ENCODE measurements around the gene WDR93.

Gene WDR93

DNA sequence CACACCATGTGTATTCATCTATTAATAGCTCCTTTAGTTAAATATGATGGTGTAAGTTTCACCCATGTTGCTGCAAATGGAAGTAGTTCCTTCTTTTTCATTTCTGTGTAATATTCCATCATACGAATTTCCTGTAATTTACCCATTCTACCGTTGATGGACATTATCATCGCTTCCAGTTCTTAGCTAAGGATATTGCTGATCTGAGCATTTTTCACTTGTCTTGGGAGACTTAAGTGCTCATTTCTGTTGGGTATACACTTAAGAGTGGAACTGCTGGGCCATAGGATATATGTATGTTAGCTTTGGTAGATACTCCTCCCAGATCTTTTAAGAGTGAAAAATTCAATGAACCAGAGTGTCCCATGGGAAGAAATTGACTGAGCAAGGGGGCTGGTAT is 22.4 kb upstream of the WDR93 start:
- peaks cover 59% of the 10 kb centered on the region for H3K27me3 Mint-ChIP-seq
- DNase-seq: no peak
- no peak overlapping the region for H3K27ac Mint-ChIP-seq
- H3K9me3 Mint-ChIP-seq: no peaks in the 10 kb centered on the region
- H3K4me1 Mint-ChIP-seq: peaks cover 4% of the 10 kb centered on the region
- H3K36me3 Mint-ChIP-seq: no peaks in the 10 kb centered on the region
- H3K4me3 Mint-ChIP-seq: no peak overlapping the region
- CTCF ChIA-PET: no interaction called here

DNA sequence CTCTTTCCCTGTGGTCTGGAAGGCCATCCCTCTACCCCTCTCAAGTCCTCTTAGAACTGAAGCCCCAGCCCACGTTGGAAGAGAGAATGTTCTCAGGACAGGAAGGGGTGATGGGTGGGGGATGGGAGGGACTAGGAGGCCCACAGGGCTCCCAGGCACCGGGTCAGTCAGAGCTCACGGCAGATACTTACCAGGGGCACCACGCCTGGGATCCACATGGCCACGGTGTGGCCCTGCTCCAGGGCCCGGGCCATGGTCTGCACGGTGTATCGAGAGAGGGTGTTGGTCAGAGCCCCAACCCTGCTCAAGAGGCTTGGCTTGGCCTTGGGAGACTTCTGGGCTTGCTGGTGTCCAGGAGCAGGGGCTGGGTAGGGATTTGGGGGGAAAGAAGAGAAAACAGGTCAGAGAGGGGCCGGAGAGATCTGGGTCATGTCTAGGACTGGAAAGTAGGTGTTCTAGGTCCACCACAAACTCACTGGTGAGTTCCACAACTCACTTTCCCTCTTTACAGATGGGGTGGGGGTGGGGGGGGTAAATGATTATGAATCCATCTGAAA is 21.2 kb upstream of the WDR93 start:
- H3K4me3 Mint-ChIP-seq: no peak overlapping the region
- no peak overlapping the region for H3K27ac Mint-ChIP-seq
- peaks cover 54% of the 10 kb centered on the region for H3K27me3 Mint-ChIP-seq
- no peaks in the 10 kb centered on the region for H3K9me3 Mint-ChIP-seq
- DNase-seq: no peak
- H3K4me1 Mint-ChIP-seq: peaks cover 4% of the 10 kb centered on the region
- H3K36me3 Mint-ChIP-seq: no peaks in the 10 kb centered on the region
- CTCF ChIA-PET: no interaction called here

DNA sequence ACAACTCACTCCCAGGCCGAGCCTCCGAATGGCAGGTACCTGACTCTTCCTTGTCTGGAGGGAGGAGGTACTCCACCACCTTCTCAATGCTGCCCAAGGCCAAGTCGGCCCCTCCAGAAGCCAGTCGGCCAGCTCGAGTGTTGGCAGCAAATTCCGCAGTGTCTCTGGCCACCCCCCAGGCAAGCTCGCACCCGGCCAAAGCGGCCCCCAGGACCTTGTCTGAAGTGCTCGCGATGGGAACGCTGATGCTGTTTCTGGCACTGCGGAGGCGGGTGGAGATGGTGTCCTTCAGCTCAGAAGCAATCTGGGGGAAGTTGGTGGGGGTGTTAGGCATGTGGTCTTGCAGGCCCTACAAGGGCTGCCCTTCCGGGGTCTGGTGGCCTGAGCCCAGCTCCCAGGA is 20.7 kb upstream of the WDR93 start:
- no peak overlapping the region for H3K4me3 Mint-ChIP-seq
- H3K27ac Mint-ChIP-seq: no peak overlapping the region
- H3K4me1 Mint-ChIP-seq: peaks cover 2% of the 10 kb centered on the region
- H3K36me3 Mint-ChIP-seq: no peaks in the 10 kb centered on the region
- CTCF ChIA-PET: no interaction called here
- DNase-seq: no peak
- peaks cover 49% of the 10 kb centered on the region for H3K27me3 Mint-ChIP-seq
- no peaks in the 10 kb centered on the region for H3K9me3 Mint-ChIP-seq

DNA sequence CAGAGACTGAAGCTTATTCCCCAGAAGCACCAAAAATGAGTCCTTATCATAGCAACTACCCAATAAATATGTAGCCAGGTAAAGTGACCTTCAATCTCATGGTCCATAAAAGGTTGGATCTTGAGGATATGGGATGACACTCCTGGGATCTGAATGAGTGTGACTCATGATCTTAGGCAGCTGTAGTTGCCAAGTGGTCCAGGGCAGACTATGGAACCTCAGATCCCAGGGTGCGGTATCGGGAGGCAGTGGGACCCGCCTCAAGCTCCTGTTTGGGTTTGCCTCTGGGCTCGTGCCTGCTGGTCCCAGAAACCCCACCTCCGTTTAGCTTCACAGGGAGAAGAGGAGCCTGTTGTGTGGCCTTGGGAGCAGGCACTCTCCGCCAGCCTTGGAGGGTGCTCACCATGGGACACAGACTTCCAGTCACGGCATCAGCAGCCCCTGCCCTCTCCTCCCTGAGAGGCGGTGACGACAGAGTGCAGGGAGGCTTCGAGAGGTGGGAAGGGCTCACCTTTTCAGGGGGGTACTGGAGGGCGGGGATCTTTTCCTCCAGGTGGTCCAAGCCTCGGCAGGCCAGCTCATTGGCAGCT is 19.5 kb upstream of the WDR93 start:
- Mint-ChIP-seq H3K4me3 (no peak overlapping the region), H3K36me3 (no peaks in the 10 kb centered on the region), H3K4me1 (no peaks in the 10 kb centered on the region), H3K9me3 (no peaks in the 10 kb centered on the region), H3K27ac (no peak overlapping the region), H3K27me3 (peaks cover 38% of the 10 kb centered on the region)
- DNase-seq: no peak
- CTCF ChIA-PET: interaction anchor here (0.9 kb wide), 1 partner anchor 10 kb away, joined by 3 read pairs; no protein-coding TSS in a partner anchor

DNA sequence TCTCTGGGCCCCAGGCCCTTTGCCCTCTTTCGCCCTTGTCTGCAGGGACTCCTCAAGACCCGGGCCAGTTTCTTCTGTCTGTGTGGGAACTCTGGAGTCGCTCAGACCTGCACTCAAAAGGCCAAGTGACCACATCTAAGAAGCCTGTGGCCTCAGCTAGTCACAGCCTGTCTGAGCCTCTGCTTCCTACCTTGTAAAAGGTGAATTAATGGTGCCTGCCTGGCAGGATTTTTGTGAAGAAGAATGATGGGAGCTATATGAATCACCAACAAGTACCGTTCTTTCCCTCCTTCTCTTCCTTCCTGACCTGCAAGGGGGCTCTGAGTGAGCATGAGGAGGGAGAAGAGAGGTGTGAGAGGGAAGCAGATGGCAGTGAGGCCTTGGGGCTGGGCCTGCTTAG is 18.9 kb upstream of the WDR93 start:
- Mint-ChIP-seq H3K27ac (no peak overlapping the region), H3K4me1 (no peaks in the 10 kb centered on the region), H3K27me3 (peaks cover 31% of the 10 kb centered on the region), H3K9me3 (no peaks in the 10 kb centered on the region), H3K36me3 (no peaks in the 10 kb centered on the region), H3K4me3 (no peak overlapping the region)
- no peak for DNase-seq
- CTCF ChIA-PET: interaction anchor here (0.9 kb wide), 1 partner anchor 9 kb away, joined by 3 read pairs; no protein-coding TSS in a partner anchor

DNA sequence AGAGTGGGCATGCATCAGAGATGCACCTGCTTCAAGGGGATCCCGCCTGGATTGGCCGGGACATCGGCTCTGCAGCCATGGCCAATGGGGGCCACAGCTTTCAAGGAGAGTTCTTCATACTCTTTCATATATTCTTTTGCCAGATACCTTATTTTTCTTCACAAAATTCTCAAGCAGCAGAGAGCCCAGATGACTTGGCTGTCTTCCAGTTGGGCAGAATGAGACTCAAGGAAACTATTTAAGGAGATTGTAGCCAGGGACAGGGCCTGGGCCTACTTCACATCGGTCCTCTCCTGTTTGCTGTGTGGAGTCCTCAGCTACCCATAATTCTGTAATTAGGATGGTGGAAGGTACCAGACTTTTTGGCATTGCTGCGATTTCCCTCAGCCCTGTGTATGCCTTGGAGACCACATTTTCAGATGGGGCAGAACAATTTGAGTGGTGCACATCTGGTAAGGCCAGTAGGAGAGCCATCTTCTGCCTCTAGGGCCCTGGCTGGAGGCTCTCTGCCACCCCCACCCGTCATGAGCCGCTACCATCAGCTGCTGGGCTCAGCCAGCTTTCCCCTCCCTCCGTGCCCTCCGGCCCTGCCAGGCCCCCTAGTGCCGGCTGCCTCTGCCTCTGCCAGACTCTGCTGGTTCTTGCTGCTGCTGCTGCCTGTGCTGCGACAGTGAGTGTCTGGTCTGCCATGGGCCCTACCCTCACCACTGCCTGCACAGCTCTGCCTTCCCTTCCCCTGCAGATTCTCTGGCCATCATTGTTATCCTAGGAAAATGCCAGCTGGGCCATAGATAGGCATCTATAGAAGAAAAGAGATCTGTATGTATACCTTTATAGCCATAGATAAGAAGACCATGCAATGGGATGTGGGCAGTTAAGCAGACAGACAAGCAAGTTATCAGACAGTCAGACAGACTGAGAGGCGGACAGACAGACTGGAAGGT is 18.1 kb upstream of the WDR93 start:
- Mint-ChIP-seq H3K27ac (no peak overlapping the region), H3K4me3 (no peak overlapping the region), H3K4me1 (no peaks in the 10 kb centered on the region), H3K27me3 (peaks cover 27% of the 10 kb centered on the region), H3K36me3 (no peaks in the 10 kb centered on the region), H3K9me3 (no peaks in the 10 kb centered on the region)
- DNase-seq: no peak
- CTCF ChIA-PET: interaction anchor here (0.8 to 1.3 kb wide), 4 partner anchors 8 to 26 kb away, joined by 3 to 6 read pairs (median 3); no protein-coding TSS in a partner anchor

DNA sequence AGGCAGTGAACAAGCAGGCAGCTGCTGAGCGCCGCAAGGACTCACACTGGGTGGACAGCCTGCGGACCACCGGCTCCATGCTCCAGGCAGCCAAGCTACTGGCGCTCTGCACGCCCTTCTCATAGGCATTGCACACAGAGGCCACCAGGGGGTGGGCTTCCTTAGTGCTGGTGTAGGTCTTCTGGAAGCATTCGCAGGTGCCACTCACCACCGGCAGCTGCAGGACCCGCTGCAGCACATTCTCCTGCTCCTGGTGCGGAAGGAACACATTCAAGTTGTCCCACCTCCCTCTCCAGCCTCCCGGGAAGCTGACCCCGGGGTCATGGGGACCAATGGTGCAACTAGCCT is 17.5 kb upstream of the WDR93 start:
- CTCF ChIA-PET: interaction anchor here (0.8 to 1.3 kb wide), 4 partner anchors 9 to 27 kb away, joined by 3 to 6 read pairs (median 3); no protein-coding TSS in a partner anchor
- Mint-ChIP-seq H3K4me1 (no peaks in the 10 kb centered on the region), H3K4me3 (no peak overlapping the region), H3K27me3 (peaks cover 23% of the 10 kb centered on the region), H3K27ac (no peak overlapping the region), H3K36me3 (no peaks in the 10 kb centered on the region), H3K9me3 (no peaks in the 10 kb centered on the region)
- peak; percentile 49 for DNase-seq

DNA sequence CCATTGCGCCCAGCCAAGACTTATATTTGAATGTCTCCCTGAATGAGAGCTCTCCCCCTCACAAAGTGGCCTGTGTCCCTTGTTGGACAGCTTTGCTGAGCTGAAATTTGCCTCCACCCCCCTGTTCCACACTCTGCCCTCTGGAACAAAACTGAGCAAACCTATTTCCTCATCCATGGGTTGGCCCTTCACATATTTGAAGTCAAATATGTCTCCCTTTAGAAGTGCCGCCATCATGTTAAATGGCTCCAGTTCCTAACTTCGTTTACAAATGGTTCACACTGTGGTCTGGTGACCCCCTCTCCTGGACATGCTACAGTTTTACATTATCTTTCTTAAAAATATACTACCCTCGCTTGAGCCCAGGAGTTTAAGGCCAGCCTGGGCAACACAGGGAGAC is 16.1 kb upstream of the WDR93 start:
- peaks cover 26% of the 10 kb centered on the region for H3K27me3 Mint-ChIP-seq
- no peak overlapping the region for H3K4me3 Mint-ChIP-seq
- CTCF ChIA-PET: no interaction called here
- H3K9me3 Mint-ChIP-seq: no peaks in the 10 kb centered on the region
- H3K27ac Mint-ChIP-seq: no peak overlapping the region
- DNase-seq: no peak
- no peaks in the 10 kb centered on the region for H3K36me3 Mint-ChIP-seq
- no peaks in the 10 kb centered on the region for H3K4me1 Mint-ChIP-seq

DNA sequence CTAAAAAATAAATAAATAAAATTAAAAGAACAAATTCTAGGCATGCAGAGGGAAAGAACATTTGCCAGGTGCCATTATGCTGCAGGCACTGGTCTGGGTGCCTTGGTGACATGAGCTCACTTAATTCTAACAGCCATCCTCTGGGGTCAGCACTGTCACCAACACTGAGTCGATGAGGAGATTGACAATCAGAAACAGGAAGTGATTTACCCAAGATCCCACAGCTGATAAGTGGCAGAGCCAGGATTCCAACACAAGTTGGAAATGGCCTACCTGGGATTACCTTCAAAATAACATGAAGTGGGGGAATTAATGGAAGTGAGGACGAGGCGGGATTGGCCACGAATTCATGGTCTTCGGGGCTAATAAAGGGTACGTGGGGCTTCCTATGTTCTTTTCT is 15.0 kb upstream of the WDR93 start:
- CTCF ChIA-PET: interaction anchor here (0.6 to 0.9 kb wide), 2 partner anchors 16 to 57 kb away, joined by 3 to 4 read pairs; no protein-coding TSS in a partner anchor
- H3K27me3 Mint-ChIP-seq: peaks cover 17% of the 10 kb centered on the region
- H3K9me3 Mint-ChIP-seq: no peaks in the 10 kb centered on the region
- H3K4me1 Mint-ChIP-seq: no peaks in the 10 kb centered on the region
- no peak overlapping the region for H3K4me3 Mint-ChIP-seq
- H3K36me3 Mint-ChIP-seq: no peaks in the 10 kb centered on the region
- DNase-seq: no peak
- no peak overlapping the region for H3K27ac Mint-ChIP-seq

DNA sequence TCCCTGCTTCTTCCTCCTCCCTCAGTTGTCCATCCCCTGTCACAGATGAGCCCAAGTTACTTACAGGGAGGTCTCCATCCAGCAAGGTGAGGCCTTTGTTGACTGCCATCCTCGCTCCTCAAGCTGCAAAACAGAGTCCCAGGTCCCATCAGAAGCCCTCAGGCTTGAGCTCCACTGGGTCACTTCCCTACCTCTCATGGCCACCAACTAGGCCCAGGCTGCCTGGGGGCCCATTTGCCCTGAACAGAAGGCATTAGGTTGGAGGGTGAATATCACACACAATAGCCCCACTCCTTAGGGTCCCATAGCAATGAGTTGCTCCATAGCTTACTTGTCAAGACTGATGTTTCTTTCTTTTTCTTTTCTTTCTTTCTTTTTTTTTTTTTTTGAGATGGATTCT is 13.2 kb upstream of the WDR93 start:
- CTCF ChIA-PET: no interaction called here
- no peak overlapping the region for H3K4me3 Mint-ChIP-seq
- no peak for DNase-seq

DNA sequence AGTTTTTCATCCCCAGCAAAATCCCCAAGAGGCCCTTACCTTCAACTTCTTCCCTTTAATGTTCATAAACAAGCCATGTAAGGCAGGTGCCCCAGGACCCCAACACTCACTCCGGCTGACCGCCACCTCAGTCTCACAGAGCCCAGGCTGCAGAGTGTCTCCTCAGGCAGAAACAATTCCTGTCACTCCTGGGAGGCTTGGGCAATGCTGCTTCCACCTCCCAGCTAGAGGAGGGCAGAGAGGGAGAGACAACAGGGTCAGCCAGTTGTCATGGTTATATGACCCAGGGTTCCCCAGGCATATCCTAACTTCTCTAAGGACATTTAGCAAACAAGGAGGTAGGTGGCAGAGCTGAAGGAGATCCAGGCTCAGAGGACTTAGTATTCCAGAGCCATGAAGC is 11.4 kb upstream of the WDR93 start, which contains the start of gene PLIN1:
Gene PLIN1, minus strand, starts transcription at position 156 of the 400 bp plus-strand sequence. CDS start 1,878 bp downstream, outside the sequence.
- no peaks in the 10 kb centered on the region for H3K4me1 Mint-ChIP-seq
- H3K36me3 Mint-ChIP-seq: no peaks in the 10 kb centered on the region
- CTCF ChIA-PET: no interaction called here
- H3K27me3 Mint-ChIP-seq: peaks cover 10% of the 10 kb centered on the region
- no peaks in the 10 kb centered on the region for H3K9me3 Mint-ChIP-seq
- H3K27ac Mint-ChIP-seq: no peak within 1 kb of the TSS
- no peak within 1 kb of the TSS for H3K4me3 Mint-ChIP-seq
- DNase-seq: no peak

More for the DNA sequence above, 13.2 kb upstream of the WDR93 start:
- Mint-ChIP-seq H3K27me3 (peaks cover 10% of the 10 kb centered on the region), H3K9me3 (no peaks in the 10 kb centered on the region), H3K4me1 (no peaks in the 10 kb centered on the region), H3K27ac (no peak overlapping the region), H3K36me3 (no peaks in the 10 kb centered on the region)

DNA sequence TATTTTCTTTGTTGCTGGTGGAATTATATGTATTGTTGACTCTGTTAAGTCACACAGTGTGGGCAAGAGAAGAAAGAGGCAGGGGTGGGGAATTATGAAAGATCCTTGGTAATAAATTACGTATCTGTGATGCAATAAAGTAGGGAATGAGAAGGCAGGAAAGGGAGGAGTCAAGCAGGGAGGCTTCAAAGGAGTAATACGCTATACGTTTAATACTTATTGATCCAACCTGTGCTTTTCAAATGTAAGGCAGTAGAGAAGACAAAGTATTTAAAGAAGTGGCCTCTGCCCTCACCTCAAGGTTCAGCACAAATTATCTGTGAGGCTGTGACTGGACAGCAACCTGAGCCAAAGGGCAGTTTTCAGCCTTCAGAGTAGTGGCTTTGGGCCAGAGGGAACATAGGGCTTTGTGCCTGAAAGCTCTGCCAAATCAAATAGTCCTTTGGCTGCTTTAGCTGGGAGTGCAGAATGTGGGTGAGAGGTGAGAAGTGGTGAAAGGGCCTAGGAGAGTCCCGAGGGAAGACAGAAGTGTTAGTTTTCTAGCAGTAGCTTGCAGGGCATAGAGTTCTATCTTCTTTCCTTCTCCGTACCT is 10.2 kb upstream of the WDR93 start:
- H3K4me3 Mint-ChIP-seq: no peak overlapping the region
- no peaks in the 10 kb centered on the region for H3K36me3 Mint-ChIP-seq
- H3K9me3 Mint-ChIP-seq: no peaks in the 10 kb centered on the region
- DNase-seq: no peak
- peaks cover 10% of the 10 kb centered on the region for H3K27me3 Mint-ChIP-seq
- H3K27ac Mint-ChIP-seq: no peak overlapping the region
- H3K4me1 Mint-ChIP-seq: no peaks in the 10 kb centered on the region
- CTCF ChIA-PET: interaction anchor here (1.3 kb wide), 1 partner anchor 9 kb away, joined by 3 read pairs; no protein-coding TSS in a partner anchor

DNA sequence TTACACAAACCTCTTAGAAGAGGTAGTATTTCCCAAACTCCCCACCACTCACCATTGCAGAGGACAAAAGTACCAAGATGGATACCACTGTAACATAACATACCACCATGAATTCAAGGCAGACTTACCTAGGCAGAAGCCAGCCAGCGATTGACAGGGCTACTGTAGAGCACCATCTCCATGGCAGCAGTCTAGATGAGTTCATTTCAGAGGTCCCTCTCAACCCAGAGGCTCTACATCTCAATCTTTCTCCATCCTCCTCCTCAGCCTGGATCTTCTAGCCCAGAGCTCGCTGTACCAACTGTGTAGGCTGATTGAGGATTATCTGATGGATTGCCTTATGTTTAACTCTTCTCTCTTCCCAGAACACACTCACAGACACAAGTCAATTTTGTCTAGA is 9.5 kb upstream of the WDR93 start:
- Mint-ChIP-seq H3K36me3 (no peaks in the 10 kb centered on the region), H3K27ac (no peak overlapping the region), H3K4me1 (no peaks in the 10 kb centered on the region), H3K9me3 (no peaks in the 10 kb centered on the region), H3K27me3 (peaks cover 10% of the 10 kb centered on the region), H3K4me3 (no peak overlapping the region)
- CTCF ChIA-PET: interaction anchor here (1.3 kb wide), 1 partner anchor 10 kb away, joined by 3 read pairs; no protein-coding TSS in a partner anchor
- DNase-seq: no peak

DNA sequence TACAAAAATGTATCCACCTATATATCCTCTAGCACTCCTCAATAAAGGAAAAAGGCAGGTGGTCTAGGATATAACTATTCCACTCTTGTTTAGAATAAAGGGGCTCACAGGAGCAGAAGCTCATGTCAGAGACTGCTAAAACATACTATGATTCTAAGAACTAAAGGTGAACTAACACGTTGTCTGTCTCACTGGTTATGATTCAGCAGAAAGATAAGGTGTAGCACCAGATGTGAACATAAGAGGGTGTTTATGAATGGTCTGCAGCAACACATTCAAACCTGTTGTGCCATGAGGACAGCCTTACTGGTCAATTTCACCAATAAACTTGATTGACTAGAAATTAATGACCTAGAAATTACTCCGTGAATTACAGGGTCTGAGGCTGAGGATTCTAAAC is 4.6 kb upstream of the WDR93 start:
- DNase-seq: no peak
- peaks cover 17% of the 10 kb centered on the region for H3K4me1 Mint-ChIP-seq
- no peaks in the 10 kb centered on the region for H3K36me3 Mint-ChIP-seq
- no peaks in the 10 kb centered on the region for H3K9me3 Mint-ChIP-seq
- CTCF ChIA-PET: no interaction called here
- no peak overlapping the region for H3K27ac Mint-ChIP-seq
- H3K27me3 Mint-ChIP-seq: peaks cover 8% of the 10 kb centered on the region
- no peak overlapping the region for H3K4me3 Mint-ChIP-seq

Data from activated naive CD4-positive, alpha-beta T cell treated with anti-CD3 and anti-CD28 coated beads, Interleukin-2, amount 10 ng/mL, durations not matched to agents 7 days and 5 days (primary cell).